Activated naive CD8-positive, alpha-beta T cell treated with anti-CD3 and anti-CD28 coated beads for 36 hours (primary cell): ENCODE measurements around the gene HS6ST3. TPM values are rescaled to one million over a fixed set of nuclear protein-coding genes. Genes with fewer than 3 reads are reported as not detected.

Experiments
- DNase-seq: peaks from one replicate; pipeline ENCODE4 v3.0.0; 2021
- H3K27ac Mint-ChIP-seq: one replicate; pipeline ENCODE4 v1.8.0; 2022; ENCODE audit warnings: mild to moderate bottlenecking, moderate library complexity, mixed read lengths
- H3K27me3 Mint-ChIP-seq: one replicate; pipeline ENCODE4 v1.8.0; 2022; ENCODE audit warnings: mild to moderate bottlenecking, mixed read lengths
- H3K36me3 Mint-ChIP-seq: one replicate; pipeline ENCODE4 v1.8.0; 2021; ENCODE audit warnings: mild to moderate bottlenecking, mixed read lengths
- H3K4me1 Mint-ChIP-seq: one replicate; pipeline ENCODE4 v1.8.0; 2021; ENCODE audit warnings: mixed read lengths
- H3K4me3 Mint-ChIP-seq: one replicate; pipeline ENCODE4 v1.8.0; 2022; ENCODE audit warnings: mild to moderate bottlenecking, moderate library complexity, mixed read lengths
- H3K9me3 Mint-ChIP-seq: one replicate; pipeline ENCODE4 v1.8.0; 2022; ENCODE audit warnings: mixed read lengths
- total RNA-seq, 2 experiments: library from RNA; stranded (reverse); gene quantifications; one replicate each; pipeline ENCODE4 v1.2.3, GENCODE V29; 2021

Gene HS6ST3
- total RNA-seq, 2 experiments from 2014 or later = not detected

- no peaks in the 10 kb centered on the region for H3K27me3 Mint-ChIP-seq
- no peak overlapping the region for H3K27ac Mint-ChIP-seq
- H3K9me3 Mint-ChIP-seq = no peaks in the 10 kb centered on the region
- H3K4me1 Mint-ChIP-seq = no peaks in the 10 kb centered on the region
- DNase-seq = no peak
- no peaks in the 10 kb centered on the region for H3K36me3 Mint-ChIP-seq
- no peak overlapping the region for H3K4me3 Mint-ChIP-seq
These were observed 195.1 kb downstream of the HS6ST3 start for GRCh38 chr13:96284971-96285370.

DNA sequence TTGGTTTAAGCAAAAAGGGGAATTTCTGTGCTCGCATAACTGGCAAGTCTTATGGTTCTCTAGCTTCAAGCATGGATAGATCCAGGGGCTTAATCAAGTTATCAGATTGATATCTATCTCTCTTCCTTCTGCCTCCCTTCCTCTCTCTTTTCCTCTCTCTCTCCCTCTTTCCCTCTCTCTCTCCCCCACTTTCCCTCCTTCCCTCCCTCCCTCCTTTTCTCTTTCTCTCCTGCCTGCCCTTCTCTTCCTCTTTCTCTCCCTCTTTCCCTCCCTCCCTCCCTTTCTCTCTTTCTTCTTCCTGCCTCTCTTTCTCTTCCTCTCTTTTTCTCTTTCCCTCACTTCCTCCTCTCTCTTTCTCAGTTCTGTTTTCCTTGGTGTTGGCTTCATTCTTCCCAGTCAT lies 195.8 kb downstream of the HS6ST3 start:
- no peaks in the 10 kb centered on the region for H3K36me3 Mint-ChIP-seq
- H3K27ac Mint-ChIP-seq = no peak overlapping the region
- no peaks in the 10 kb centered on the region for H3K4me1 Mint-ChIP-seq
- peaks cover under 1% of the 10 kb centered on the region for H3K9me3 Mint-ChIP-seq
- no peak for DNase-seq
- no peak overlapping the region for H3K4me3 Mint-ChIP-seq
- no peaks in the 10 kb centered on the region for H3K27me3 Mint-ChIP-seq

DNA sequence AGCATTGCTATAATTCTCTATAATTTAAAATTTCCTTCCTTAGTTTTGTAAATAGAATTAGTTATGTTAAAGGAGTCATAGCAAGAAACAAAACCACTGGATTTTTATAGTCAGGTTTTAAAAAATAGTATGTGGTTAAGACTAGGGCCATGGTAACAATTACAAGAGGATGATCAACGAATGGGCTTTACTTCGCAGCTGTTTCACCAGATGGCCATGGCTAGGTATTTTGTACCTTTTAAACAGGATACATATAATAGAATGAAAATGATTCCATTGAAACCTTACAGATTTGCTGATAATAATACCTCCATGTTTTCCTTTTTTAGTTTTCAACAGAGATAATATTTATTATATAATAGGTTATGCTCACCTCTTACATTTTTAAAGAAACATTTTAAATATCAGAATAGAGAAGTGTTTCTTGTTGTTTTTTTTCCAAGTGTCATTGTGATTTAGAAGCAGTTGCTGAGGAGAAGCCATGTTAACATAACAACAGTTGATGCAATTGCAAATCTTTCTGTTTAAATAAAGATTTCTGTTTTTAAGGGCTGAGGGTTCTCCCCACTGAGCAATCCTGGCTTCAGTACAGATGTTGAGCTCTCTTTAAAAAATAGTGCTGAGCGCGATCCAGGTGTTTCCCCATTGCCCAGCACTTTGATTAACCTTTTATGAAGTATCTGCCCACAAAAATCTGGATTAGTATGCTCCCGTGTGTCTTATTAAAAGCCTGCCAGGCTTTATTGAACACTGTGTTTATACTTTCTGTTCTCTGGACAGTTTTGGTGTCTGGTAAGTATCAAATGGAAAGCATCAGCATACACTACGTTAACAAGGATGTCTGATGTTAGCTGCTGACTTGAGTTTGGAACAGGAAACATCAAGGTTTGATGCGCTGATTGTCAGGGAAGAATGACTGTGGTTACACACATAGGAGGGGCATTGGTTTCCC lies 205.3 kb downstream of the HS6ST3 start:
- DNase-seq = no peak
- Mint-ChIP-seq H3K9me3 (peaks cover 5% of the 10 kb centered on the region), H3K27ac (no peak overlapping the region), H3K4me1 (no peaks in the 10 kb centered on the region), H3K36me3 (no peaks in the 10 kb centered on the region), H3K4me3 (no peak overlapping the region), H3K27me3 (no peaks in the 10 kb centered on the region)

- DNase-seq = no peak
- H3K4me3 Mint-ChIP-seq = no peak overlapping the region
- H3K27ac Mint-ChIP-seq = no peak overlapping the region
These were observed 207.5 kb downstream of the HS6ST3 start for GRCh38 chr13:96297360-96297759.

DNA sequence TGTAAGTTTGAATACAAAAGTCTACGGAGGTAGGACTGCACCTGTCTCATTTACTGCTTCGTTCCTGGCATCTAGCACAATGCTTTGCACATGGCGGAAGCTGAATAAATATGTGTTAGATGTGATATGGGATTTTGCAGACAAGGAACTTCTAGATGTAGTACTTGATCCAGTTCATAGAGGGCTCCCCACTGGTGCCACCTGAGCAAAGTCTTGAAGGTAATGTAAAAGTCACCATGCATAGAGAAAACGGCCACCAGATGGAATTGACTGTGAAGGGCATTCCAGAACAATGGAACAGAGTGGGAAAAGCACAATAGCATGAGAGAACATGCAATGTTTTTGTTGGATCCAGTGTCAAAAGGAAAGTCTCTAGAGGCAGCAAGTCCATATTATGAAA lies 209.3 kb downstream of the HS6ST3 start:
- Mint-ChIP-seq H3K4me3 (no peak overlapping the region), H3K9me3 (peaks cover 2% of the 10 kb centered on the region), H3K27ac (no peak overlapping the region), H3K27me3 (no peaks in the 10 kb centered on the region), H3K4me1 (no peaks in the 10 kb centered on the region), H3K36me3 (no peaks in the 10 kb centered on the region)
- no peak for DNase-seq

More at GRCh38 chr13:96297360-96297759, 207.5 kb downstream of the HS6ST3 start:
- no peaks in the 10 kb centered on the region for H3K36me3 Mint-ChIP-seq
- H3K27me3 Mint-ChIP-seq = no peaks in the 10 kb centered on the region
- H3K9me3 Mint-ChIP-seq = peaks cover 2% of the 10 kb centered on the region
- H3K4me1 Mint-ChIP-seq = no peaks in the 10 kb centered on the region

- Mint-ChIP-seq H3K36me3 (no peaks in the 10 kb centered on the region), H3K4me1 (no peaks in the 10 kb centered on the region), H3K4me3 (no peak overlapping the region), H3K27me3 (no peaks in the 10 kb centered on the region), H3K27ac (no peak overlapping the region), H3K9me3 (no peaks in the 10 kb centered on the region)
- DNase-seq = no peak
These were observed 218.7 kb downstream of the HS6ST3 start for GRCh38 chr13:96308568-96308967.

GRCh38 chr13:96314974-96315373 lies 225.1 kb downstream of the HS6ST3 start:
- H3K27ac Mint-ChIP-seq = no peak overlapping the region
- no peaks in the 10 kb centered on the region for H3K27me3 Mint-ChIP-seq
- no peak for DNase-seq
- H3K4me1 Mint-ChIP-seq = no peaks in the 10 kb centered on the region
- no peak overlapping the region for H3K4me3 Mint-ChIP-seq
- no peaks in the 10 kb centered on the region for H3K36me3 Mint-ChIP-seq
- no peaks in the 10 kb centered on the region for H3K9me3 Mint-ChIP-seq

DNA sequence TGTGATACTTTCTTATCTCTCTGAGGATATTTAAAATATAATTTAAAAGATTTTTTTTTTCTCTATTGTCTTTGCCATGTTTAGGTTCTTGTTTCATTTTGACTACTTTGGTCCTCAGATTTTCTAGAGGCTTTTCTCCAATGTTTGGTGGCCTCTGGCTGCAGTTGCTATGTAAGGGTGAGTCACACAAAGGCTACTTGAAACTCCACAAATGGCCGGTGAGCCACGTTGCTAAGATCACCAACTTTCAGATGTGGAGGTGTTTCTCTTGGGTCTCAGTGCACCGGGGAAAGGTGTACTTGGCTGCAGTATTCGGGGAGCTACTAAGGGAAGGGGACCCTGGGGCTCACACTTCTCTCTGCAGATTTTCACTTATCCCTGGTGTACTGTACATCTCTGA lies 248.1 kb downstream of the HS6ST3 start:
- H3K9me3 Mint-ChIP-seq = peaks cover 3% of the 10 kb centered on the region
- H3K4me1 Mint-ChIP-seq = no peaks in the 10 kb centered on the region
- H3K36me3 Mint-ChIP-seq = no peaks in the 10 kb centered on the region
- no peaks in the 10 kb centered on the region for H3K27me3 Mint-ChIP-seq
- no peak overlapping the region for H3K4me3 Mint-ChIP-seq
- H3K27ac Mint-ChIP-seq = no peak overlapping the region
- DNase-seq = no peak

GRCh38 chr13:96342286-96342685 lies 252.4 kb downstream of the HS6ST3 start:
- H3K36me3 Mint-ChIP-seq = no peaks in the 10 kb centered on the region
- no peak overlapping the region for H3K4me3 Mint-ChIP-seq
- DNase-seq = no peak
- H3K9me3 Mint-ChIP-seq = peaks cover 1% of the 10 kb centered on the region
- no peaks in the 10 kb centered on the region for H3K4me1 Mint-ChIP-seq
- no peak overlapping the region for H3K27ac Mint-ChIP-seq
- H3K27me3 Mint-ChIP-seq = no peaks in the 10 kb centered on the region

DNA sequence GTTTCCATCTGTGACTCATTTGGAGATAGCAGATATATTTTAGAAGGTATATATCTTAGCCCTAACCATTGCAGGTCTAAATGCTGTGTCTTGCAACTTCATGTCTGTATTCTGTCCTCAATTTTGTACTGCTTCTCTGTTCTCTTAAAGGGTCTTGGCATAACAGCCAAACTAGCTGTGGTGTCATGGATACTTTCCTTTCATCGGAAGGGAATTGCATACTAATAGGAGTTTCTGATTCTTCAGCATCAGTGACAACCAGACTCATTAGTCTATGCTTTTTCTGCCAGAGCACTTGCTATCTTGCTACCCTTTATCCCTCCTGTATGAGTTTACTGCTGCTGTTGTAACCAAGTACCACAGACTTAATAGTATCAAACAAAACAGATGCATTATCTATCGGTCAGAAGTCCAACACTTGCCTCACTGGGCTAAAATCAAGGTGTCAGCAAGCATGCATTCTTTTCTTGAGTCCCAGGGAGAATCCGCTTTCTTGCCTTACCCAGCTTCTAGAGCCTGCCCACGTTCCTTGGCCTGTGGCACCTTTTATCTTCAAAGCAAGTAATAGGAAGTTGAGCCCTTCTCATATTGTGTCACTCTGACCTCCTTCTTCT lies 253.1 kb downstream of the HS6ST3 start:
- Mint-ChIP-seq H3K9me3 (no peaks in the 10 kb centered on the region), H3K36me3 (no peaks in the 10 kb centered on the region), H3K27ac (no peak overlapping the region), H3K27me3 (no peaks in the 10 kb centered on the region), H3K4me1 (no peaks in the 10 kb centered on the region), H3K4me3 (no peak overlapping the region)
- no peak for DNase-seq

DNA sequence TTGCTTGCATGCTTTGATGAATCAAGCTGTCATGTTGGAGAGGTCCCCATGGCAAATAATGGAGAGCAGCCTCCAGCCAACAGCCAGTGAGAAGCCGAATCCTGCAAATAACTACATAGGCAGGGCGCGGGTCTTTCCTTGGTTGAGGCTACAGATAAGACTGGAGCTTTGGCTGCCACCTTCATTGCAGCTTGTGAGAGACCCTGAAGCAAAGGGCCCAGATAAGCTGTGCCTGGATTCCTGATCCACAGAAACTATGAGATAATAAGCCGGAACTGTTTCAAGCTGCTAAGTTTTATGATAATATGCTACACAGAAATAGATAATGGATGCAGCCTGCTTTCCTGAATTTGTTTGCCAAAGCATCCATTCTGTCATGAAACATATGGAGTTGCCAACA lies 257.0 kb downstream of the HS6ST3 start:
- Mint-ChIP-seq H3K27ac (no peak overlapping the region), H3K36me3 (no peaks in the 10 kb centered on the region), H3K4me1 (no peaks in the 10 kb centered on the region), H3K27me3 (no peaks in the 10 kb centered on the region), H3K9me3 (no peaks in the 10 kb centered on the region), H3K4me3 (no peak overlapping the region)
- DNase-seq = no peak

DNA sequence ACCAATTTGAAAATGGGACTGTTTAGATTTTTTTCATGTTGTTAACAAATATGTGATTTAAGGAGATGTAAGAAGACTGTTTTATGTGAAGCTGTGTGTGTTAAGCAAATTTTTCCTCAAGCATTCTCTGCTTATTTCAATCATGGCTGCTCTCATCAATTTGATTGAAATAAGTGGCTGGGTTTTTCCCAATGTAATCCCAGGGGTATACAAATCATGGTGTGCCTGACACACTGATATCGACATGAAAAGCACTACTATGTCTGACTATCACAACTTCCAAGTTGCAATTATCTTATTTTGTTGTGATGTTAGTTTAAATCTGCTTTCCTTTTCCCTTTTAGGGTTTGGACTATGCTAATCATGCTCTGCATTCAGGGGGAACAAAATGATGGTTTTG lies 283.7 kb downstream of the HS6ST3 start:
- H3K9me3 Mint-ChIP-seq = no peaks in the 10 kb centered on the region
- no peak overlapping the region for H3K4me3 Mint-ChIP-seq
- no peak overlapping the region for H3K27ac Mint-ChIP-seq
- H3K27me3 Mint-ChIP-seq = no peaks in the 10 kb centered on the region
- no peak for DNase-seq
- no peaks in the 10 kb centered on the region for H3K4me1 Mint-ChIP-seq
- no peaks in the 10 kb centered on the region for H3K36me3 Mint-ChIP-seq

DNA sequence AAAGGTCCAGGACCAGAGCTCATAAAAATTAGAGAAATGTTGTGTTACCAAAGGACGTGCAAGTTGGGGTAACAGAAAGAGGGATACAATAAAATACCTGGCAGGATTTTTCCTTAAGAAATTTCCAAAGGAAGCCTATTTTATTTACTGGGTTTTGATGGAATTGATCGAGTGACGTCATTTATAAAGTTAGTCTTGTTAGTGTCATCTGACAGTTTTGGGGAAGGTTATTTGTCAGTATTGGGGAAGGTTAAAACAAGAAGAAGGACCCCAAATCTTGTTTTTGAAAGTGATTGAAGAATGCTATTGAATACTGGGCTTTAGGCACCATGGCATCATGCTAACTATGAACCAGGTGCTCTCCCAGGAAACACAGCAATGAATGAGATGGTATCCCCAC lies 287.9 kb downstream of the HS6ST3 start:
- Mint-ChIP-seq H3K4me3 (no peak overlapping the region), H3K27me3 (no peaks in the 10 kb centered on the region)

GRCh38 chr13:96379967-96380366 lies 290.1 kb downstream of the HS6ST3 start:
- no peak for DNase-seq
- Mint-ChIP-seq H3K27me3 (no peaks in the 10 kb centered on the region), H3K4me3 (no peak overlapping the region), H3K36me3 (no peaks in the 10 kb centered on the region), H3K27ac (no peak overlapping the region), H3K4me1 (no peaks in the 10 kb centered on the region), H3K9me3 (no peaks in the 10 kb centered on the region)

More for the DNA sequence above, 287.9 kb downstream of the HS6ST3 start:
- no peaks in the 10 kb centered on the region for H3K36me3 Mint-ChIP-seq
- no peaks in the 10 kb centered on the region for H3K4me1 Mint-ChIP-seq
- no peak for DNase-seq
- H3K27ac Mint-ChIP-seq = no peak overlapping the region
- no peaks in the 10 kb centered on the region for H3K9me3 Mint-ChIP-seq

DNA sequence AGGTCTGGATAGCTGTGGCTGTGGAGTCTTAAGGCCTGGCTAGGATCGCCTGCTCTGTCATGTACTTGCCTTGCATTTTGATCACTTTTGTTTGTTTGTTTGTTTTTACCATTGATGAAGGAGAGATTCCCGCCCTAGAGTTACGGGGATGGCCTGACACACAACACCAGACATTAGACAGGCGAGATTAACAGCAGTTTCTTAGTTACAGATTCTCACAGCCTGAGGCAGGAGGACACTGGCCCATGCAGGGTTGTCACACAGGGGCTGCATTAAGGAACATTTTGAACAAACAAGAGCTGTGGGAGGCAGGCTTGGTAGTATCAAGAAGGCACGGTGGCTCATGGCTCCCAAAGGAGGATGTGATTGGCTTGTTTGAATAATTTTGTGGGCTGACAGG lies 291.8 kb downstream of the HS6ST3 start:
- Mint-ChIP-seq H3K36me3 (no peaks in the 10 kb centered on the region), H3K4me3 (no peak overlapping the region), H3K9me3 (no peaks in the 10 kb centered on the region), H3K4me1 (no peaks in the 10 kb centered on the region), H3K27ac (no peak overlapping the region), H3K27me3 (no peaks in the 10 kb centered on the region)
- DNase-seq = no peak

DNA sequence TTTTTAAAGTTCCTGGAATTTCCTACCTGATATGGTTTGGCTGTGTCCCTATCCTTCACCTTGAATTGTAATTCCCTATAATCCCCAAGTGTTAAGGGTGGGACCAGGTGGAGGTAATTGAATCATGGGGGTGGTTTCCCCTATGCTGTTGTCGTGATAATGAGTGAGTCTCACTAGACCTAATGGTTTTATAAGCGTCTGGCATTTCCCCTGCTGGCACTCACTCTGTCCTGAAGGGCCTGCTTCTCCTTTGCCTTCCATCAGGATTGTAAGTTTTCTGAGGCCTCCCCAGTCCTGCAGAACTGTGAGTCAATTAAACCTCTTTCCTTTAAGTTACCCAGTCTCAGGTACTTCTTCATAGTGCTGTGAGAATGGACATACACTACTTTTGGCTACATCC lies 298.7 kb downstream of the HS6ST3 start:
- Mint-ChIP-seq H3K36me3 (no peaks in the 10 kb centered on the region), H3K27me3 (no peaks in the 10 kb centered on the region), H3K27ac (no peak overlapping the region), H3K9me3 (peaks cover 7% of the 10 kb centered on the region), H3K4me1 (no peaks in the 10 kb centered on the region), H3K4me3 (no peak overlapping the region)
- DNase-seq = no peak
